A549 (cell line): Measurements from ENCODE around the gene CTXND2. TPM values are rescaled to one million over a fixed set of nuclear protein-coding genes. Genes with fewer than 3 reads are reported as not detected.
"Not testable (repeated sequence)": the region's sequence is repeated elsewhere in the genome, so short reads cannot be mapped to it uniquely, and the experiment has no call there.

Source experiments
- ATAC-seq, 2 experiments: fragments of 200-7000 bp in 1 of 2; fragments of >200 bp in 1 of 2; cut with Nextera tagmentation in 1 of 2; cut with Tn5 transposase in 1 of 2; 3 replicates each; pipeline versions ENCODE4 v1.8.0 to v1.9.1; 2018 to 2020; ENCODE audit warnings: mild to moderate bottlenecking in 1 of 2, moderate library complexity in 1 of 2
- CTCF ChIA-PET: fragments of 300-600 bp; sonication (Branson Sonifier 250); formaldehyde crosslinking; extraction: SDS; loops from one replicate; lab custom pipeline; 2021; ENCODE audit warnings: antibody characterized with exemption, inconsistent platforms; lab: Yijun Ruan, JAX
- POLR2A ChIA-PET: fragments of 350-600 bp; formaldehyde crosslinking; extraction: SDS; loops from one replicate; lab custom pipeline; 2021; ENCODE audit warnings: antibody characterized with exemption, inconsistent platforms; lab: Yijun Ruan, JAX
- DNase-seq, 2 experiments: peaks; one replicate each; pipeline versions ENCODE4 v3.0.0 to v3.0.0-alpha.2; 2011 to 2016; ENCODE audit warnings: low read depth in 1 of 2, low spot score in 1 of 2
- FAIRE-seq: peaks from 2 replicates; lab custom pipeline; 2011; peaks lifted over from hg19 to GRCh38; lab: Jason Lieb, UNC
- H3K27ac ChIP-seq, 2 experiments: fragments of >200 bp; sonication (Bioruptor Twin); formaldehyde crosslinking; 3 replicates each; pipeline ENCODE4 v1.5.1; 2016 to 2017
- H3K4me1 ChIP-seq: fragments of >200 bp; sonication (Bioruptor Twin); formaldehyde crosslinking; 3 replicates; pipeline ENCODE4 v1.6.1; 2016
- H3K4me2 ChIP-seq: fragments of >200 bp; sonication (Bioruptor Twin); formaldehyde crosslinking; 3 replicates; pipeline ENCODE4 v1.6.1; 2016
- H3K4me3 ChIP-seq: fragments of >200 bp; sonication (Bioruptor Twin); formaldehyde crosslinking; 3 replicates; pipeline ENCODE4 v1.5.1; 2016
- H3K9me3 ChIP-seq: fragments of >200 bp; sonication (Bioruptor Twin); formaldehyde crosslinking; 3 replicates; pipeline ENCODE4 v1.6.1; 2016
- CEBPB ChIP-seq, 2 experiments: fragments of >200 bp in 1 of 2; sonication (Bioruptor Twin) in 1 of 2; formaldehyde crosslinking in 1 of 2; IDR thresholded peaks; 2 replicates each; pipeline ENCODE4 v1.6.1; 2012 to 2016
- CHD2 ChIP-seq: fragments of 150-350 bp; IDR thresholded peaks from 2 replicates; pipeline ENCODE4 v1.6.1; 2014; ENCODE audit warnings: low read length; ENCODE audit not compliant: partially characterized antibody
- CHD4 ChIP-seq: fragments of 200-600 bp; sonication (generic); IDR thresholded peaks from 2 replicates; pipeline ENCODE4 v1.6.1; 2016; ENCODE audit warnings: antibody characterized with exemption, mild to moderate bottlenecking, borderline replicate concordance
- E2F6 ChIP-seq: IDR thresholded peaks from 2 replicates; pipeline ENCODE4 v1.6.1; 2012; ENCODE audit warnings: low read depth, borderline replicate concordance
- EHF ChIP-seq: fragments of 250-450 bp; sonication (Bioruptor Pico); IDR thresholded peaks from 2 replicates; pipeline ENCODE4 v1.5.0; 2020; ENCODE audit warnings: mild to moderate bottlenecking
- ELK1 ChIP-seq: fragments of 150-350 bp; IDR thresholded peaks from 2 replicates; pipeline ENCODE4 v1.6.1; 2014; ENCODE audit warnings: low read depth, mild to moderate bottlenecking, low read length
- ESRRA ChIP-seq: fragments of 150-350 bp; IDR thresholded peaks from 2 replicates; pipeline ENCODE4 v1.6.1; 2014; ENCODE audit warnings: mild to moderate bottlenecking, low read length, borderline replicate concordance
- FOSL2 ChIP-seq, 2 experiments: fragments of 450-650 bp in 1 of 2; fragments of >200 bp in 1 of 2; sonication (Bioruptor Twin) in 1 of 2; formaldehyde crosslinking; IDR thresholded peaks; 2 replicates each; pipeline versions ENCODE4 v1.5.0 to v1.6.1; 2016 to 2020; ENCODE audit warnings: mild to moderate bottlenecking in 1 of 2, moderate library complexity in 1 of 2
- GATA3 ChIP-seq: IDR thresholded peaks from 2 replicates; pipeline ENCODE4 v1.6.1; 2012; ENCODE audit warnings: borderline replicate concordance
- HES2 ChIP-seq: fragments of >200 bp; sonication (Bioruptor Twin); formaldehyde crosslinking; IDR thresholded peaks from 2 replicates; pipeline ENCODE4 v1.6.1; 2016
- HEYL ChIP-seq: fragments of 250-450 bp; sonication (Bioruptor Pico); IDR thresholded peaks from 2 replicates; pipeline ENCODE4 v1.8.0; 2021; ENCODE audit warnings: mild to moderate bottlenecking, moderate library complexity
- HOXB13 ChIP-seq: fragments of 250-450 bp; sonication (Bioruptor Pico); IDR thresholded peaks from 2 replicates; pipeline ENCODE4 v1.5.0; 2020; ENCODE audit warnings: low read depth, mild to moderate bottlenecking, moderate library complexity
- JUN ChIP-seq, 2 experiments: fragments of >200 bp; sonication (Bioruptor Twin); formaldehyde crosslinking; IDR thresholded peaks; 2 replicates in 1 of 2; 3 replicates in 1 of 2; pipeline ENCODE4 v1.6.1; 2016 to 2017
- MAZ ChIP-seq: fragments of 150-350 bp; IDR thresholded peaks from 2 replicates; pipeline ENCODE4 v1.6.1; 2014; ENCODE audit warnings: antibody characterized with exemption, low read depth, low read length, borderline replicate concordance
- NFE2L2 ChIP-seq: fragments of 150-350 bp; conservative IDR thresholded peaks from 2 replicates; pipeline ENCODE4 v1.6.1; 2014; ENCODE audit warnings: low read length
- NPAS2 ChIP-seq: fragments of 250-450 bp; sonication (Bioruptor Pico); IDR thresholded peaks from 2 replicates; pipeline ENCODE4 v1.8.0; 2022; ENCODE audit warnings: mild to moderate bottlenecking, moderate library complexity, borderline replicate concordance
- NR3C1 ChIP-seq: fragments of >200 bp; sonication (Bioruptor Twin); formaldehyde crosslinking; IDR thresholded peaks from 3 replicates; pipeline ENCODE4 v1.6.1; 2017
- POLR2AphosphoS2 ChIP-seq: conservative IDR thresholded peaks from 2 replicates; pipeline ENCODE4 v1.6.1; 2012; ENCODE audit warnings: low read length, improper control_type of control experiment, inconsistent platforms
- RARB ChIP-seq: fragments of 250-450 bp; sonication (Bioruptor Pico); IDR thresholded peaks from 2 replicates; pipeline ENCODE4 v1.8.0; 2021; ENCODE audit warnings: mild to moderate bottlenecking, moderate library complexity
- RFX5 ChIP-seq: fragments of 450-650 bp; IDR thresholded peaks from 2 replicates; pipeline ENCODE4 v1.7.1; 2014; ENCODE audit warnings: antibody characterized with exemption, mild to moderate bottlenecking, moderate library complexity
- SMC3 ChIP-seq: fragments of >200 bp; sonication (Bioruptor Twin); formaldehyde crosslinking; IDR thresholded peaks from 3 replicates; pipeline ENCODE4 v1.6.1; 2018; ENCODE audit warnings: inconsistent platforms
- SREBF2 ChIP-seq: fragments of 450-650 bp; IDR thresholded peaks from 2 replicates; pipeline ENCODE4 v1.6.1; 2014; ENCODE audit warnings: mild to moderate bottlenecking, moderate library complexity
- TFCP2L1 ChIP-seq: fragments of 250-450 bp; sonication (Bioruptor Pico); IDR thresholded peaks from 2 replicates; pipeline ENCODE4 v1.5.0; 2021; ENCODE audit warnings: mild to moderate bottlenecking
- ZC3H11A ChIP-seq: fragments of 450-650 bp; IDR thresholded peaks from 2 replicates; pipeline ENCODE4 v1.6.1; 2014; ENCODE audit warnings: antibody characterized with exemption, mild to moderate bottlenecking
- ZFP36 ChIP-seq: fragments of 450-650 bp; IDR thresholded peaks from 2 replicates; pipeline ENCODE4 v1.6.1; 2014; ENCODE audit warnings: borderline replicate concordance; ENCODE audit not compliant: partially characterized antibody
- ZNF302 ChIP-seq: fragments of 250-450 bp; sonication (Bioruptor Pico); IDR thresholded peaks from 2 replicates; pipeline ENCODE4 v1.9.0; 2021; ENCODE audit warnings: inconsistent platforms, mild to moderate bottlenecking, moderate library complexity
- ZSCAN20 ChIP-seq: fragments of 250-450 bp; sonication (Bioruptor Pico); IDR thresholded peaks from 2 replicates; pipeline ENCODE4 v1.8.0; 2022; ENCODE audit warnings: mild to moderate bottlenecking, moderate library complexity
- whole genome bisulfite sequencing: methylation state at CpG from one replicate; pipeline ENCODE4 v1.1.6; 2017; ENCODE audit errors: missing lambda C conversion rate; 5-methylcytosine and 5-hydroxymethylcytosine counted together
- polyA minus RNA-seq: library from RNA; depleted of rRNA, polyadenylated mRNA; stranded (reverse); fragments of >200 nt; gene quantifications from 2 replicates; pipeline ENCODE4 v1.2.3, GENCODE V29; 2011; rRNA and poly(A)+ RNA removed
- polyA plus RNA-seq, 4 experiments: library from polyadenylated mRNA; depleted of rRNA in 3 of 4; stranded (reverse); fragments of >200 nt; fragmentation: RNase III in 1 of 4; extraction: RNeasy Plus Mini Kit Qiagen cat#74134 plus additional on column Dnase treatment in 1 of 4; gene quantifications; 2 replicates in 3 of 4; 3 replicates in 1 of 4; pipeline ENCODE4 v1.2.3, GENCODE V29; 2011 to 2017

CTXND2 gene
- not detected in 2 replicates for polyA plus RNA-seq (2011; rRNA removed)
- polyA plus RNA-seq (2012; cell fraction: cytosol; rRNA removed) = not detected in 2 replicates
- not detected in 2 replicates for polyA plus RNA-seq (2012; cell fraction: nucleus; rRNA removed)
- not detected in 3 replicates for polyA plus RNA-seq (2017; fragmentation: RNase III; extraction: RNeasy Plus Mini Kit Qiagen cat#74134 plus additional on column Dnase treatment)
- not detected in 2 replicates for polyA minus RNA-seq

- TF ChIP-seq NPAS2 (no peak), SMC3 (no peak), RFX5 (no peak), ELK1 (no peak), HEYL (CRISPR knock-in tag) (no peak), CHD2 (no peak), TFCP2L1 (CRISPR knock-in tag) (no peak), MAZ (no peak), CEBPB (IDR thresholded peaks at IDR 0.05) (no peak), ZNF302 (CRISPR knock-in tag) (no peak), RARB (CRISPR knock-in tag) (no peak), ZFP36 (no peak), POLR2AphosphoS2 (no peak)
- no peak for DNase-seq
- ATAC-seq = 0 out of 6 replicates have a peak, but pooled peaks of 1 of the 2 experiments have one; percentile 25
- H3K4me1 ChIP-seq = 0 out of 3 replicates have a peak, but pooled peaks cover 6% of the 10 kb centered on the region
- CTCF ChIA-PET = interaction anchor here (1.1 to 5.9 kb wide), 2 partner anchors 36 to 75 kb away, joined by 3 to 31 read pairs; no protein-coding TSS in a partner anchor
- POLR2A ChIA-PET = no interaction called here
- no peak within 1 kb of the TSS for H3K4me2 ChIP-seq
- no peak within 1 kb of the TSS for H3K4me3 ChIP-seq
- H3K27ac ChIP-seq = no peak within 1 kb of the TSS
- WGBS = 33% methylated on average over 3 of the region's 3 CpGs
- H3K9me3 ChIP-seq = no peaks in the 10 kb centered on the region
- no peak for FAIRE-seq
These were observed at the start of gene CTXND2 for GRCh38 chr1:150887018-150887417. TSS of gene CTXND2 (plus strand) at chr1:150887136. CDS start at chr1:150912315, 25,179 bp downstream.

DNA sequence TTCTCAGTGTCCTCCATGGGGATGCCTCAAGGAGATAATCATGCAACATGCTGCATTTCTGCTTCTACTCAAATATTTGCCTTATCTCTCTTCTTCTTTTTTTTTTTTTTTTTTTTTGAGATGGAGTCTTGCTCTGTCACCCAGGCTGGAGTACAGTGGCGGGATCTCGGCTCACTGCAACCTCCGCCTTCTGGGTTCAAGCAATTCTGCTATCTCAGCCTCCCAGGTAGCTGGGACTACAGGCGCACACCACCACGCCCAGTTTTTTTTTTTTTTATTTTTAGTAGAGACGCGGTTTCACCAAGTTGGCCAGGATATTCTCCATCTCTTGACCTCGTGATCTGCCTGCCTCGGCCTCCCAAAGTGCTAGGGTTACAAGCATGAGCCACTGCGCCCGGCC, 46.1 kb upstream of the CTXND2 start:
- FAIRE-seq, H3K4me1 ChIP-seq, DNase-seq, H3K4me3 ChIP-seq, ATAC-seq, H3K27ac ChIP-seq, H3K9me3 ChIP-seq, H3K4me2 ChIP-seq: not testable (repeated sequence)
- 94% methylated on average over 11 of the region's 11 CpGs for WGBS
- ChIA-PET CTCF (interaction anchor here (0.6 kb wide), 1 partner anchor 218 kb away, joined by 3 read pairs; no protein-coding TSS in a partner anchor), POLR2A (interaction anchor here (0.7 kb wide), 1 partner anchor 13 kb away, joined by 6 read pairs; no protein-coding TSS in a partner anchor)

DNA sequence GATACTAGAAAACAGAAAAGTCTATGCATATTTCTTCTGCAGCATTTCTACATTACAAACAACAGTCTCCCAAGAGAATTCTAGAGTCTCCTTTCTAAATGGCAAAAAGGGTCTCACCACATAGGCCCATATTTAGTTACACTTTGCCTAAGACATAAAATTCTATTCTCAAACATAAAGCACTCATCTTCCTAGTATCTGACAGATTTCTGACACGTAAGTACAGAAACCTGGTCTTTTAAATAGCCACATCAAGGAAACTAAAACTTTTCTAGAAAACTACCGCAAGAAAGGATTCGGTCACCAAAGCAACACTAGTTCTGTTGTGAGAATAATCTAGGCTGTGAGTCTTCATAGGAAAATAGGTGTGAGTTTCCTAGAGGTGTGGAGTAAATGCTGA, 45.3 kb upstream of the CTXND2 start:
- WGBS = 95% methylated on average over 3 of the region's 3 CpGs
- ATAC-seq (no peak), DNase-seq (no peak), FAIRE-seq (no peak)
- TF ChIP-seq ZSCAN20 (CRISPR knock-in tag) = no peak
- TF ChIP-seq NFE2L2 = no peak
- no peak for TF ChIP-seq HOXB13
- no peak for TF ChIP-seq ESRRA
- no peak for TF ChIP-seq ZFP36
- TF ChIP-seq NR3C1 = no peak
- TF ChIP-seq GATA3 = no peak
- no peak for TF ChIP-seq JUN (IDR thresholded peaks at IDR 0.05)
- TF ChIP-seq EHF (CRISPR knock-in tag) = no peak
- TF ChIP-seq ZC3H11A = no peak
- no peak for TF ChIP-seq CHD4
- TF ChIP-seq E2F6 = no peak
- no peak for TF ChIP-seq RARB (CRISPR knock-in tag)
- TF ChIP-seq SREBF2 = no peak
- no peak for TF ChIP-seq FOSL2 (IDR thresholded peaks at IDR 0.05)
- TF ChIP-seq FOSL2 (CRISPR knock-in tag; IDR thresholded peaks at IDR 0.05) = no peak
- TF ChIP-seq ZNF302 (CRISPR knock-in tag) = no peak
- no peak for TF ChIP-seq HES2
- Histone ChIP-seq H3K4me2 (no peak overlapping the region), H3K9me3 (no peaks in the 10 kb centered on the region), H3K4me1 (no peaks in the 10 kb centered on the region), H3K4me3 (no peak overlapping the region), H3K27ac (no peak overlapping the region)
- POLR2A ChIA-PET = no interaction called here
- CTCF ChIA-PET = no interaction called here
